ENCODE data around the gene RSPO4. TPM values are rescaled to one million over a fixed set of nuclear protein-coding genes. Genes with fewer than 3 reads are reported as not detected.

The RSPO4 gene
- total RNA-seq, 4 donors from 2014 or later = 0.27 to 0.47 (median 0.27) TPM; not detected in 1

- H3K4me3 ChIP-seq = no peak overlapping the region
- TF ChIP-seq CTCF (IDR thresholded peaks at IDR 0.05) (no peak), POLR2A (IDR thresholded peaks at IDR 0.05) (no peak), EP300 (IDR thresholded peaks at IDR 0.05) (no peak), POLR2AphosphoS5 (IDR thresholded peaks at IDR 0.05) (no peak)
- H3K36me3 ChIP-seq = no peaks in the 10 kb centered on the region
- 60 to 91% methylated on average over 1 of the region's 1 CpG for WGBS, 2 donors (ENCODE audit: low coverage in 1 of 2)
- no peaks in the 10 kb centered on the region for H3K9me3 ChIP-seq
- no peaks in the 10 kb centered on the region for H3K27me3 ChIP-seq
- H3K27ac ChIP-seq = no peak overlapping the region
- no peak for ATAC-seq
- H3K4me1 ChIP-seq = no peaks in the 10 kb centered on the region
These were observed 13.1 kb upstream of the RSPO4 start for GRCh38 chr20:1015181-1015580.

DNA sequence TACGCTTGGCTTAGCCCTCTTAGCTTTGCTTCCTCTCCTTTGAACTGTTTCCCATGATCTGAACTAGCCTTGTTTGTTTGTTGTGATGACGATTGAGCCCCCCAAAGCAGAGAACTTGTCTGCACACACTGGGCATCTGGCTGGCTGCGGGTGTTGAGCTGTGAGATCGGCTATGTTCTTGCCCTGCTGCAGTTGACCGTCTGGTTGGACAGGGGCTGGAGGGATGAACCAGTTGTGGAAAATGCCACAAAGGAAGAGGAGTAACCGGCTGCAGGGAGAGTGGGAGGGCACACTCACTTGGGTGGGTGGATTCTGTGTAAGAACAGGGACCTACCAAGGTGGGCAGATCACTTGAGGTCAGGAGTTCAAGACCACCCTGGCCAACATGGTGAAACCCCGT is 12.4 kb upstream of the RSPO4 start:
- no peak overlapping the region for H3K4me3 ChIP-seq
- no peak for ATAC-seq
- H3K27ac ChIP-seq = no peak overlapping the region
- peaks cover 6% of the 10 kb centered on the region for H3K27me3 ChIP-seq
- TF ChIP-seq EP300 (IDR thresholded peaks at IDR 0.05) (no peak), POLR2A (IDR thresholded peaks at IDR 0.05) (no peak), POLR2AphosphoS5 (IDR thresholded peaks at IDR 0.05) (no peak), CTCF (IDR thresholded peaks at IDR 0.05) (no peak)
- H3K4me1 ChIP-seq = no peaks in the 10 kb centered on the region
- no peaks in the 10 kb centered on the region for H3K9me3 ChIP-seq
- H3K36me3 ChIP-seq = no peaks in the 10 kb centered on the region
- WGBS, 2 donors (ENCODE audit: low coverage in 1 of 2) = 78 to 83% methylated on average over 4 of the region's 7 CpGs

- H3K27ac ChIP-seq = no peak overlapping the region
- no peak for ATAC-seq
- H3K9me3 ChIP-seq = no peaks in the 10 kb centered on the region
- H3K4me1 ChIP-seq = no peaks in the 10 kb centered on the region
- no peak for TF ChIP-seq POLR2A (IDR thresholded peaks at IDR 0.05)
- no peak for TF ChIP-seq EP300 (IDR thresholded peaks at IDR 0.05)
- no peak for TF ChIP-seq POLR2AphosphoS5 (IDR thresholded peaks at IDR 0.05)
- no peak for TF ChIP-seq CTCF (IDR thresholded peaks at IDR 0.05)
- H3K4me3 ChIP-seq = no peak overlapping the region
- peaks cover 12% of the 10 kb centered on the region for H3K27me3 ChIP-seq
- WGBS, 2 donors (ENCODE audit: low coverage in 1 of 2) = 67 to 82% methylated on average over 2 to 4 of the region's 7 CpGs
- no peaks in the 10 kb centered on the region for H3K36me3 ChIP-seq
These were observed 11.6 kb upstream of the RSPO4 start for GRCh38 chr20:1013566-1014340.

GRCh38 chr20:1012359-1013168 is 10.5 kb upstream of the RSPO4 start:
- Histone ChIP-seq H3K4me1 (no peaks in the 10 kb centered on the region), H3K9me3 (no peaks in the 10 kb centered on the region), H3K36me3 (no peaks in the 10 kb centered on the region), H3K4me3 (no peak overlapping the region), H3K27ac (no peak overlapping the region), H3K27me3 (peaks cover 22% of the 10 kb centered on the region)
- WGBS, 2 donors (ENCODE audit: low coverage in 1 of 2) = 60 to 63% methylated on average over 9 to 10 of the region's 10 CpGs
- TF ChIP-seq POLR2A (IDR thresholded peaks at IDR 0.05) (no peak), CTCF (IDR thresholded peaks at IDR 0.05) (no peak)
- ATAC-seq = no peak

Measured in gastroesophageal sphincter (tissue), 4 donors.